Left ventricle myocardium inferior (tissue), 1 donor: ENCODE measurements around the gene SESN1. TPM values are rescaled to one million over a fixed set of nuclear protein-coding genes. Genes with fewer than 3 reads are reported as not detected.

Experiments used
- DNase-seq: peaks from one replicate; pipeline ENCODE4 v3.0.0-alpha.2; 2020
- H3K27ac ChIP-seq: fragments of 200-600 bp; replicated peaks from 2 replicates; pipeline ENCODE4 v1.8.0; 2021
- H3K27me3 ChIP-seq: fragments of 200-600 bp; 2 replicates; pipeline ENCODE4 v1.8.0; 2021; ENCODE audit warnings: low read depth
- H3K36me3 ChIP-seq: fragments of 200-600 bp; 2 replicates; pipeline ENCODE4 v1.8.0; 2021
- H3K4me1 ChIP-seq: fragments of 200-600 bp; 2 replicates; pipeline ENCODE4 v1.8.0; 2021
- H3K4me3 ChIP-seq: fragments of 200-600 bp; 2 replicates; pipeline ENCODE4 v1.8.0; 2021; ENCODE audit warnings: mild to moderate bottlenecking, moderate library complexity
- H3K9me3 ChIP-seq: fragments of 200-600 bp; replicated peaks from 2 replicates; pipeline ENCODE4 v1.8.0; 2021
- CTCF ChIP-seq: fragments of 200-600 bp; IDR thresholded peaks from 2 replicates; pipeline ENCODE4 v1.8.0; 2021; ENCODE audit warnings: antibody characterized with exemption, mild to moderate bottlenecking, borderline replicate concordance
- intact Hi-C: fragments of 100-400 bp; cut with micrococcal nuclease; formaldehyde crosslinking; loops from one replicate; pipeline ENCODE4 v1.11.0; 2022
- total RNA-seq: library from RNA; stranded (reverse); fragmentation: NEBNext Ultra II Directional; extraction: Animal tissue kit (Norgen Biotek cat#: 25700); gene quantifications from one replicate; pipeline ENCODE4 v1.2.1, GENCODE V29; 2021
- donor health status: DM: no; HTN: yes; CAD: no; lungs with severe emphysema.

SESN1 gene
- total RNA-seq, 1 donor from 2014 or later: 44.1 TPM

- peak overlapping the region; percentile 99 for H3K27ac ChIP-seq
- intact Hi-C loops: no loop called here
- no peak for TF ChIP-seq CTCF
- no peaks in the 10 kb centered on the region for H3K9me3 ChIP-seq
- peak overlapping the region; percentile 15 for H3K4me3 ChIP-seq
- DNase-seq: no peak
- no peaks in the 10 kb centered on the region for H3K27me3 ChIP-seq
- peaks cover 97% of the 10 kb centered on the region for H3K4me1 ChIP-seq
- H3K36me3 ChIP-seq: peaks cover 18% of the 10 kb centered on the region
Observed at GRCh38 chr6:109083657-109084056, 11.0 kb downstream of the SESN1 start.

GRCh38 chr6:109082188-109082577 is 12.5 kb downstream of the SESN1 start:
- no peak for TF ChIP-seq CTCF
- intact Hi-C loops: no loop called here
- Histone ChIP-seq H3K27ac (peak overlapping the region; percentile 99), H3K4me1 (peaks cover 97% of the 10 kb centered on the region), H3K27me3 (no peaks in the 10 kb centered on the region), H3K4me3 (peak overlapping the region; percentile 10), H3K36me3 (peaks cover 18% of the 10 kb centered on the region), H3K9me3 (no peaks in the 10 kb centered on the region)
- DNase-seq: no peak

GRCh38 chr6:109081516-109082187 is 13.0 kb downstream of the SESN1 start:
- Histone ChIP-seq H3K27ac (peak overlapping the region; percentile 99), H3K4me3 (peak overlapping the region; percentile 10), H3K36me3 (peaks cover 18% of the 10 kb centered on the region), H3K4me1 (peaks cover 97% of the 10 kb centered on the region), H3K27me3 (no peaks in the 10 kb centered on the region), H3K9me3 (no peaks in the 10 kb centered on the region)
- no peak for DNase-seq
- no peak for TF ChIP-seq CTCF
- intact Hi-C loops: no loop called here

GRCh38 chr6:109081026-109081425 is 13.6 kb downstream of the SESN1 start:
- Histone ChIP-seq H3K27me3 (no peaks in the 10 kb centered on the region), H3K4me3 (no peak overlapping the region), H3K4me1 (peaks cover 99% of the 10 kb centered on the region), H3K36me3 (peaks cover 17% of the 10 kb centered on the region), H3K9me3 (no peaks in the 10 kb centered on the region), H3K27ac (peak overlapping the region; percentile 99)
- no peak for DNase-seq
- TF ChIP-seq CTCF: no peak
- intact Hi-C loops: no loop called here

GRCh38 chr6:109079981-109080380 is 14.7 kb downstream of the SESN1 start:
- peak; percentile 44 for DNase-seq
- intact Hi-C loops: no loop called here
- H3K9me3 ChIP-seq: no peaks in the 10 kb centered on the region
- H3K4me1 ChIP-seq: peaks cover 98% of the 10 kb centered on the region
- H3K27me3 ChIP-seq: no peaks in the 10 kb centered on the region
- TF ChIP-seq CTCF: no peak
- peaks cover 6% of the 10 kb centered on the region for H3K36me3 ChIP-seq
- peak overlapping the region; percentile 99 for H3K27ac ChIP-seq
- peak overlapping the region; percentile 39 for H3K4me3 ChIP-seq
